T-helper 2 cell treated with Interferon-gamma antibody and Interleukin-4, amounts not matched to agents 100 ng/mL and 5 ng/mL, for 36 hours (primary cell): ENCODE results near the gene FSIP1. TPM values are rescaled to one million over a fixed set of nuclear protein-coding genes. Genes with fewer than 3 reads are reported as not detected.

Source experiments
- intact Hi-C: fragments of 100-400 bp; cut with micrococcal nuclease; formaldehyde crosslinking; loops from one replicate; pipeline ENCODE4 v1.15.1; 2023
- total RNA-seq: library from RNA; stranded (reverse); gene quantifications from 2 replicates; pipeline ENCODE4 v1.2.3, GENCODE V29; 2022

The FSIP1 gene
- total RNA-seq, 1 donor from 2014 or later = 0.32 TPM

DNA sequence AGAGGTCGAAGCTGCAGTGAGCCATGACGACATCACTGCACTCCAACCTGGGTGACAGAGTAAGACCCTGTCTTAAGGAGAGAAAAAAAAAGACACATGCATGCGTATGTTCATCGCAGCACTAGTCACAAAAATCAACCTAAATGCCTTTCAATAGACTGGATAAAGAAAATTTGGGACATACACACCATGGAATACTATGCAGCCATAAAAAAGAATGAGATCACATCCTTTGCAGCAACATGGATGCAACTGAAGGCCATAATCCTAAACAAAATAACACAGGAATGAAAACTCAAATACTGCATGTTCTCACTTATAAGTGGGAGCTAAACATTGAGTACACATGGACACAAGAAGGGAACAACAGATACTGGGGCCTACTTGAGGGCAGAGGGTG lies 53.1 kb downstream of the FSIP1 start:
- intact Hi-C loops = no loop called here

DNA sequence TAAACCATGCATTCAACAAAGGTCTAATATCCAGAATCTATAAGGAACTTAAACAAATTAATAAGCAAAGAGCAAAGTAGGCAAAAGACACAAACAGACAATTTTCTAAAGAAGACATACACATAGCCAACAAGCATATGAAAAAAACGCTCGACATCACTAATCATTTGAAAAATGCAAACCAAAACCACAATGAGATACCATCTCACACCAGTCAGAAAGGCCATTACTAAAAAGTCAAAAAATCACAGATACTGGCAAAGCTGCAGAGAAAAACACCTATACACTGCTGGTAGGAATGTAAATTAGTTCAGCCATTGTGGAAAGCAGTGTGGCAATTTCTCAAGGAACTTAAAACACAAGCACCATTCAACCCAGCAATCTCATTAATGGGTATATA lies 53.8 kb downstream of the FSIP1 start:
- intact Hi-C loops = no loop called here

DNA sequence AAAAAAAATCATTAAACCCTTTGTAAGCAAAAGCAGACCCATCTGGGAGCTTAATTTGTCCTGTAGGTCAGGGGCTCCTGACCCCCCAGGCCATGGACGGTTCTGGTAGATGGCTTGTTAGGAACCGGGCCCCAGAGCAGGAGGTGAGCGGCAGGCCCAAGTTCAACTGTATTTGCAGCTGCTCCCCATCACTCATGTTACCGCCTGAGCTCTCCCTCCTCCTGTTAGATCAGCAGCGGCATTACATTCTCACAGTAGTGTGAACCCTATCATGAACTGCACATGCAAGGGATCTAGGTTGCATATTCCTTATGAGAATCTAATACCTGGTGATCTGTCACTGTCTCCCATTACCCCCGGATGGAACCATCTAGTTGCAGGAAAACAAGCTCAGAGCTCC lies 60.7 kb downstream of the FSIP1 start:
- intact Hi-C loops = no loop called here

DNA sequence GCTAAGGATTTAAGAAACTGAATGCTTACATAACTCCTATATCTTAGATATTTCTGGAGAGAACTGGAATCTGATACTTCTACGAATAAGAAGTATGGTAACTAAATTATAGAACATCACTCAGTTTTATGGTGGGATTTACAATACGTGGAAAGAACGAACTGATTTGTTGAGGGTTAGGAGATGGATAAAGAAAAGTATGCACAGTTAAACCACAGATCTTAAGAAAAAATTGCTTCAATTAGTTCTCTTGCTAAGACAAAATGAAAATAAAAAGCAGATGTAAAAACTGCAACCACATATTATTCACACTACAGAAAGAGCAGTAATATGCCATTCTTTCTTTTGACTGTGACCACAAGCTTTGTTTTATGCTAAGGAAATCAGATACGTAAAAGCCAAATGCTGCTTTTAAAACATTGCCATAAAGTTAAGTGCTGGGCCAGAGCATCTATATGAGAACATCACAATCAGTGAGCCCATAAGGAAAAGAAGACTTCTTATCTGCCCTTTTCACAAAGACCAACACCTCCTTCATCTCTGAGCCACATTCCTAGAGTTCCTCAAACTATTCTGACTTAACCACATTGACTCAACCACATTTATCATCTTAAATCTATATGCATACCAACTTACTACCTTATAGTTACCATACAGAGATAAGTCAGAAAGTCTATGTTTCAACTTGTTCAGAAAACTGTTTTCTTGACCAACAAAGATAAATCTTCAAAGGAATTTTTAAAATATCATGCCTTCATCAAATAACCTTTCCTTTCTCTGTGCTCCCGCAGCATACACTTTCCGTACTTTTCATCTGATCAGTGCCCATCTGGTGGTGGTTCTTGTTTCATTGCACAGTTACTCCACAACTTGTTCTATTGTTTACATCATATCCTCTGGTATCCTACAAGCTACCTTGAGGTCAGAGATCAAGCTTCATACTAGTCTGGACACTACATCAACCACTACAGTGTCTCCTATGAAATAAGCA lies 61.7 kb downstream of the FSIP1 start:
- intact Hi-C loops = no loop called here

- intact Hi-C loops = no loop called here
Observed at GRCh38 chr15:39720081-39720480, 62.6 kb downstream of the FSIP1 start.

GRCh38 chr15:39719109-39719508 lies 63.5 kb downstream of the FSIP1 start:
- intact Hi-C loops = no loop called here

- intact Hi-C loops = no loop called here
Observed at GRCh38 chr15:39717134-39717533, 65.5 kb downstream of the FSIP1 start.

DNA sequence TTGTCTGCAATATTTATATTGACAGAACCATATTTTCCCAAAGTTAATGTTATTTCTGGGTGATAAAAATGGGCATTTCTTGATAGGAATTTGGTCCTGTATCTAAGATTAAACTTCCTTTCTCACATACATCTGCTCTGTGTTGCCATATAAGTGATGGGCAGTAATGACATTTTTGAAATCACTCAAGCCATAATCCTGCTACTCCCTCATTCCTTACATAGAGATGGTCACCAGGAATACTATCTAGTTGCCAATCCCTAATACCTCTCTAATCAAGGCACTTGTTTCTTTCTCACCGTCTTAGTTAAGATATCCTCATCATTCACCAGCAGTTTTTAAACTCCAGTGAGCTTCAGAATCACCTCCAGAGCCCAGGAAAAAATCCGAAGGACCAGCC lies 68.4 kb downstream of the FSIP1 start:
- intact Hi-C loops = no loop called here

DNA sequence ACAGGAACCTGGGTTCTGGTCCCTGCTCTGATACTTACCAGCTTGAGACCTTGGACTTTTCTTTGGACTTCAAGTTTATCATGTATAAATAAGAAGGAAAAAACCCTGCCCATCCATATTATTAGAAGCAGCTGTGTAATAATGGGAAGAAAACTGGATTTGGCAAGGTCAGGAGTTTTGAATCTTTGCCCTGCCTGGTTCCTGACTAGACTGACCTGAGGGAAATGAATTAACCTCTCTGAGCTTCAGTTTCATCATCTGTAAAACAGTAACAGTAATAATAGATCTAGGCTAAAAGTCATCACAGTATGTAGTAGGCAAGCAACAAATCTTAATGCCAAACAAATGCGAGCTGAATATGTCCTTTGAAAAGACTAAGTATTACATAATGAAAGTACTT lies 68.8 kb downstream of the FSIP1 start:
- intact Hi-C loops = no loop called here

DNA sequence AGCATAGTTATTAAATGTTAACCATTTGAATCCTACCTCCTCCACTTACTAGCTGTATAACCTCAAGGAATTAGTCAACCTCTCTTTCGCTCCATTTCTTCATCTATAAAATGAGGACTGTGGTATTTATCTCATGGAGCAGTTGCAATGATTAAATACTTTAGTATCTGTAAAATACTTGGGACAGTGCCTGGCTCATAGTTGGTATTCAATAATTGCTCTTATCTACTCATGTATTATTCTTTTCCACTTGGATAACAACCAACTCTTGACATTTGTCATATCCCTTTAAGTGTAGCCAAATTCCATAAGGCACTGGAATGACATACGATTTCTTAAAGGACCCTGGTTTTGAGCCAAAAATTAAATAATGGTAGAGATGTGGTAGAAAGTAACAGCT lies 72.0 kb downstream of the FSIP1 start:
- intact Hi-C loops = no loop called here

- intact Hi-C loops = no loop called here
Observed at GRCh38 chr15:39709941-39710340, 72.7 kb downstream of the FSIP1 start.

DNA sequence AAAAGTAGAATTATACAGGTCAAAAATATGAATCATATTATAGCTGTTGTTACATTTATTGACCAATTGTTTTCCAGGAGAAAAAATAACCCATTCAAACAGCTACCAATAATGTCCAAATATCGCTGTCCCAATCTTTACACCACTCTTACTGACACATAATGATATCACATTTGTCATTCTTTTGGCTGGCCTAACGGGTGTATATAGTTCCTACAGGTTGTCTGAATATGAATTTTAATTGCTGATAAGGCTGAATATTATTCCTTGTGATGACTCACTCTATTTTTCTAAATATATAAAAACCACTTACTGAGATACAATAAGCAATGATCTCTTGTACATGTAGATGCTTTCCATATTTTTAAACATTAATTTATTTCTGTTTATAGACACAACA lies 76.4 kb downstream of the FSIP1 start:
- intact Hi-C loops = no loop called here

DNA sequence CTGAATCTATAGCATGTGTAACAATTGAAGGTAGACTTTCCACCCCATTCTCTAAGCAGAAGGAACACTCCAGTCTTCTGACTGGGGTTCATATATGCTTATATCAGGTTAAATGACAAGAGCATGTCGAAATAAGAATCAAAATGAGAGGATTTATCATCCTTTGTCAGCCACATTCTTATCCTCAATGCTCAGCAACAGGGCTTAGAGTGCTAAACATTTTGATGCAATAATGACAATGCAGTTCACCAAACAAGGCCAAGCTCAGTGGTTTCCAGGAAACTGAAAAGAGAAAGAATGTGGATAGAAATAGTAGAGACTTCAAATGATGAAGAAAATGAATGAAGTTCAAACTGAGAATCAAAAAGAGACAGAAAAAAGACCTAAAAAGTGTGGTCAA lies 78.0 kb downstream of the FSIP1 start:
- intact Hi-C loops = no loop called here

- intact Hi-C loops = no loop called here
Observed at GRCh38 chr15:39704235-39704634, 78.4 kb downstream of the FSIP1 start.

DNA sequence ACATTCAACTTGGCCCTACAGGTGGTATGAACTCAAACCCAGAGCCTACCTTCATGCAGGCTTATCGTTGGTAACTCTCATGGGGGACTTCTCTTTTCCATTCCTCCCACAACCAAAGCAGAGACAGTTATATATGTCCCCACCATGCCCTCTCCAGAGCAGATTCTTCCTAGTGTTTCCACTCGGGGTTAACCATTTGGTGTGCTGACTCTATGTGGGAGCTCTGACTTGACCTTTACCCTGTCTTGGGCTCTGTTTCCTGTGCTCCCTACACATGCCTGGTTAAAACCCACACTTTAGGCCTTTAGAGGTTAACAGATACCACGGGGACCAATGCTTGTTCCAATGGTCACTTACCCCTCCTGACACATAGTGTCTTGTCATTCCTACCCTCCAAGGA lies 80.7 kb downstream of the FSIP1 start:
- intact Hi-C loops = no loop called here

GRCh38 chr15:39700375-39700700 lies 82.3 kb downstream of the FSIP1 start:
- intact Hi-C loops = no loop called here

GRCh38 chr15:39699516-39700374 lies 82.9 kb downstream of the FSIP1 start:
- intact Hi-C loops = no loop called here

DNA sequence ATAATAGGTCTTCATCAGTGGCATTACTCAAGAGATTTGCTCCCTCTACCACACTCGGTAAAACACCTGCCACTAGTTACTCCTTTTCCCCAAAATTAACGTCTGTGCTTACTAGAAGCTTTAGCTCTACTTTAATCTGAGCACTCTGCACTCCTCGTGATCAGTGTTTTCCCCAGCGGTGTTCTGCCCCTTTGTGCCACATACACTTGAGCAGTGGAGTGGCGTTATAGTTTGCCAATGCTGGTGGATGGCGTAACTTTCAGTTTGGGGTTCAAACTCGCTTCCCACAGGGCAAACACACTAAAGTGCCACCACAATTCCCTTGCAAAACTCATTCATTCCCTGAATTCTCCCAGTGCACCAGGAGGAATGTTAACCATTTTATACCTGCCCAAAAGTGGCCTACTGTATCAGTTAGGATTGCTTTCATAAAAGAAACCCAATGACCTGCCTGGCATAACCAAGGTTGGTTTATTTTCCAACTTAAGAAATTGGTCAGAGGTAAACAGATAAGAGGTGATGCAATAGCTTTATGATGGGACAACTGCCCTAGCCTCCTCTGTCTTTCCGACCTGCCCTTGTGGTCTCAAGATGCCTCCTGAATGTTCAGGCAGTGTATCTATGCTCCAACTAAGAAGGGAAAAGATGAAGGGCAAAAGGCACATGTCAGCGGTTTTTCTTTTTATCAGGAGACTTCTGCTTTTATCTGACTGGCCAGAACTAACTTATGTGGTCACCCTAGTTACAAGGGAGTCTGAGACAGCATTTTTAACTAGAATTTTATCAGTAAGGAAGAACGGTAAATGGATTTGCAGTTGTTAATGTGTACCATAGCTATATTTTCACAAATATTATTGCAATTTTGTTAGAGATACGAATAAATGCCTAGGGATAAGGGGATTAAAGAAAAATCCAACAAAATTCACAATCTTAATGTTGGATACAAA lies 83.9 kb downstream of the FSIP1 start:
- intact Hi-C loops = no loop called here

- intact Hi-C loops = no loop called here
Observed at GRCh38 chr15:39697509-39697908, 85.1 kb downstream of the FSIP1 start.

DNA sequence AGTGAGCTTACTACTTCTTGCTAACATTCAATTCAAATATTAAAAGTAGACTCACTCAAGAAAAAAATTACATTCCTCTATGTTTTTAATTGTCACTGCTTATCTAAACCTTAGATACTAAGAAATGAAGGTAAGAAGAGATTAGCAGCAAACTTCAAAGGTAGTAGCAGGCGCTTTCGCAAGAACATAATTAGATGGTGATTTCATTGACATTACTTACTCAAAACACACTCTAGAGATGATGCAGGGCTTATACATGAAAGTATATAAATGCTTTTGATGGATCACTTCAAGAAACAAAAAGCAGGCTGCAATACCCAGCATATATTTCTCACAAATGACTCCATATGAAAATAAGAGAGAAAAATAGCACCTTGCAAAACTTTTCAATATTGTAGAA lies 86.8 kb downstream of the FSIP1 start:
- intact Hi-C loops = no loop called here
